Right lobe of liver (tissue), 4 donors: ENCODE data around the gene PPP5C.

ENCODE experiments used
- POLR2A ChIP-seq: fragments of 450-650 bp; IDR thresholded peaks from one replicate; pipeline ENCODE4 v1.6.1; 2017; ENCODE audit warnings: antibody characterized with exemption, mild to moderate bottlenecking
- TF ChIP-seq, protein P1 (sequence below), 4 donors: fragments of 200-600 bp in 3 of 4; fragments of 450-650 bp in 1 of 4; IDR thresholded peaks; one replicate each; pipeline versions ENCODE4 v1.5.1 to v1.8.0; 2016 to 2022; ENCODE audit warnings: antibody characterized with exemption in 4 of 4, mild to moderate bottlenecking in 2 of 4
- donor health status: DM: no; HTN: no; CAD: no.
- donor health status: DM: no; HTN: no; CAD: no.
- donor health status: DM: no; HTN: yes; CAD: no.

DNA sequence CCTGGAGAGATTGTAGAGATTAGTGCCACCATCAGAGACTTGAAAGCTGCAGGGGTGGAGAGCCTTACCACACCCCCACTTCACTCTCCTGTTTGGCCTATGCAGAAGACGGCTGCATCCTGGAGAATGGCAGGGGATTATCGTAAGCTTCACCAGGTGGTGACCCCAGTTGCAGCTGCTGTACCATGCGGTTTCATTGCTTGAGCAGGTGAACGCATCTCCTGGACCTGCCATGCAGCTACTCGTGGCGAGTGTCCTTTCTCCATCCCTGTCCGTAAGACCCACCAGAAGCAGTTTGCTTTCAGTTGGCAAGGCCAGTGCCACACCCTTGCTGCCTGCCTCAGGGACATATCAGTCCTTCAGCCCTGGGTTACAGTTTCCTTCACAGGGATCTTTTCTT, 21.2 kb downstream of the PPP5C start:
- no peak for TF ChIP-seq POLR2A
- TF ChIP-seq, protein P1, sequence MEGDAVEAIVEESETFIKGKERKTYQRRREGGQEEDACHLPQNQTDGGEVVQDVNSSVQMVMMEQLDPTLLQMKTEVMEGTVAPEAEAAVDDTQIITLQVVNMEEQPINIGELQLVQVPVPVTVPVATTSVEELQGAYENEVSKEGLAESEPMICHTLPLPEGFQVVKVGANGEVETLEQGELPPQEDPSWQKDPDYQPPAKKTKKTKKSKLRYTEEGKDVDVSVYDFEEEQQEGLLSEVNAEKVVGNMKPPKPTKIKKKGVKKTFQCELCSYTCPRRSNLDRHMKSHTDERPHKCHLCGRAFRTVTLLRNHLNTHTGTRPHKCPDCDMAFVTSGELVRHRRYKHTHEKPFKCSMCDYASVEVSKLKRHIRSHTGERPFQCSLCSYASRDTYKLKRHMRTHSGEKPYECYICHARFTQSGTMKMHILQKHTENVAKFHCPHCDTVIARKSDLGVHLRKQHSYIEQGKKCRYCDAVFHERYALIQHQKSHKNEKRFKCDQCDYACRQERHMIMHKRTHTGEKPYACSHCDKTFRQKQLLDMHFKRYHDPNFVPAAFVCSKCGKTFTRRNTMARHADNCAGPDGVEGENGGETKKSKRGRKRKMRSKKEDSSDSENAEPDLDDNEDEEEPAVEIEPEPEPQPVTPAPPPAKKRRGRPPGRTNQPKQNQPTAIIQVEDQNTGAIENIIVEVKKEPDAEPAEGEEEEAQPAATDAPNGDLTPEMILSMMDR (IDR thresholded peaks at IDR 0.05), result no peak
